ENCODE measurements around the gene APPL1.
A peak's percentile ranks its signal among the peaks of the same experiment; 100 is the strongest.

The APPL1 gene, protein sequence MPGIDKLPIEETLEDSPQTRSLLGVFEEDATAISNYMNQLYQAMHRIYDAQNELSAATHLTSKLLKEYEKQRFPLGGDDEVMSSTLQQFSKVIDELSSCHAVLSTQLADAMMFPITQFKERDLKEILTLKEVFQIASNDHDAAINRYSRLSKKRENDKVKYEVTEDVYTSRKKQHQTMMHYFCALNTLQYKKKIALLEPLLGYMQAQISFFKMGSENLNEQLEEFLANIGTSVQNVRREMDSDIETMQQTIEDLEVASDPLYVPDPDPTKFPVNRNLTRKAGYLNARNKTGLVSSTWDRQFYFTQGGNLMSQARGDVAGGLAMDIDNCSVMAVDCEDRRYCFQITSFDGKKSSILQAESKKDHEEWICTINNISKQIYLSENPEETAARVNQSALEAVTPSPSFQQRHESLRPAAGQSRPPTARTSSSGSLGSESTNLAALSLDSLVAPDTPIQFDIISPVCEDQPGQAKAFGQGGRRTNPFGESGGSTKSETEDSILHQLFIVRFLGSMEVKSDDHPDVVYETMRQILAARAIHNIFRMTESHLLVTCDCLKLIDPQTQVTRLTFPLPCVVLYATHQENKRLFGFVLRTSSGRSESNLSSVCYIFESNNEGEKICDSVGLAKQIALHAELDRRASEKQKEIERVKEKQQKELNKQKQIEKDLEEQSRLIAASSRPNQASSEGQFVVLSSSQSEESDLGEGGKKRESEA

GRCh38 chr3:57227204-57227929 lies at the start of gene APPL1:
APPL1 (plus strand) TSS chr3:57227729; CDS start chr3:57227884, 155 bp downstream.
- DNase-seq, result peak; percentile 88

GRCh38 chr3:57179580-57180410 lies 47.7 kb upstream of the APPL1 start:
- DNase-seq, result no peak

GRCh38 chr3:57184526-57184925 lies 43.0 kb upstream of the APPL1 start:
- no peak for DNase-seq

DNA sequence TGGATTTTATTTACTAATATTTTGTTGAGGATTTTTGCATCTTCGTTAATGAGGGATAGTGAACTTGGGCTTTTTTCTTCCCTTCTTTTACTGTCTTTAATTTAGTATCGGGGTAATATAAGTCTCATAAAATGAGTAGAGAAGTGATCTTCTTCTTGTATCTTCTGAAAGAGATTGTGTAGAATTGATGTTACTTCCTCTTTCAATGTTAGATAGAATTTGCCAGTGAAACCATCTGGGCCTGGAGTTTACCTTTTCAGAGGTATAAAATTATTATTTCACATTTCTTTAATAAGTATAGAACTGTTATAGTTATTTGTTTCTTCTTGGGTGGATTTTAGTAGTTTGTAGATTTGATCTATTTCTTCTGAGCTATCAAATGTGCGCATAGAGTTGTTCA lies 35.5 kb upstream of the APPL1 start:
- DNase-seq, result no peak

DNA sequence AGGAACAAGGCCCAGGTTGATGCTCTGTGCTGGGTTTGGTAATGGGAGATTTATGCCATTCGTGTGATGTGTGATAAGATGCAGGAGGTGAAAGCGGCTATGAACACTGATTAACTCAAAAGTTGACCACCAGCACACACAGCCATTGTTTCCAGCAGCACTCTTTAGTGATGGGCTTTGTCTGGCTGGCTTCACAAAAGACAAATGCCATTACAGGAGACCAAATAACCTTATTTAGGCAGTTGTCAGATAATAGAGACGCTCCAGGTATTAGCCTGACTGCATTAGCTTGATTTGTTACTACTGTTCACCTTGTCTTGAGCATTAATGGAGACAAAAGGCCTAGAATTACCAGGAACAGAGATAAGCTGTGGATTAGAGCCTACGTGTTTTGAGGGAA lies 32.9 kb upstream of the APPL1 start:
- no peak for DNase-seq

DNA sequence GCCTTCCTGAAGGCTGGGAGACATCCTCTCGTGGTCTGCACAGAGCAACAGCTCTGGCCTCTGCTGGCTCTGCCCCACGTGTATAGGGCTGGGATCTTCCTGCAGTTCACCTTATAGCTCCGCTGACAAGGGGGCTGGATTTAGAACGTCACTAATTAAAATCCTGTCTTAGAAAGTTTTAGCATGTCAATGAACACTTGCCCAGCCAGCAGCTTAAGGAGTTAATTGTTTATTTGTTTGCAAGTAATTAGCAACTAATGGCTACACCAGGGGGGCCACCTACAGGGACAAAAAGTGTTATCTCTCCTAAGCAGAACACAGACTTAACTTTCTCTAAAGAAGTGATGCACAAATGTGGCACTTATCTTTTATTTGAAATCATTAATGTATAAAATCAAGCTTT lies 27.6 kb upstream of the APPL1 start, which contains the start of gene HESX1:
Gene HESX1, minus strand, starts transcription at position 84 of the 403 bp plus-strand sequence. Its CDS starts 60 bp downstream, at position 24.
- DNase-seq, result no peak

- no peak for DNase-seq
These were observed 21.1 kb upstream of the APPL1 start for GRCh38 chr3:57206423-57206822.

DNA sequence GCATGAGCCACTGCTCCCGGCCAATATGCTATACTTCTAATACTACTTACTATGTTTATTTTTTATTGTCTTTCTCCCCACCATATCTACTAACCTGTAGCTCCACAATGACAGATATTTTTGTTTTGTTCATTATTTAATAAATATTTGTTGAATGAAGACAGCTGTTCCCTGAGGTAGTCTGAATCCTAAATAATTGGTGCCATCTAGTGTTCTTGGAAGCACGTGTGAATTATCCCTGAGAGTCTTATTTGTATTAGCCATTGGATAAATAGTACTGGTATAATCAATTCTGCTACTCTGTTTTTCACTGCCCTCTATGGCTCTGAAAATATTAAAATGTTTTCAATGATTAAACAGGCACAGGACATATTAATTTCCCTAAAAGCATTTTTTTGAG lies 5.6 kb upstream of the APPL1 start:
- DNase-seq, result no peak

DNA sequence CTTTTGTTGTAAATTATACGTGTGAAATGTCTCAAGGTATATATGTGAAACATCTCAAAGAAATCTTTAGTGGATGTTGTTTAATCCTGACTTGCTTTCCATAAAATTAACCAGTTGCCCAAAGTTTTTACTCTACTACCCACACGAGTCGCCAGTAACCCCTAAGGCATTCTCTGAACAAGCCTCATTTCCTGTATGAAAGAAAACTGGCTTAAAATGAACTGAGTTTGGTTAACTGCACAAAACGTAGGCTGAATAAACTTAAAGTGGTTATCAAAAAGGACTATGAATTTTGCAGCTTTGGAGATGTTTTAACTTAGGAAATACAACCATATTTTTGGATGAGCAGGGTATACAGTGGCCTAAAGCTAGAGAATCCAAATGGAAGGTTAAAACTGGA lies 2.7 kb upstream of the APPL1 start:
- no peak for DNase-seq

GRCh38 chr3:57226176-57226575 lies 1.4 kb upstream of the APPL1 start:
- DNase-seq, result no peak

DNA sequence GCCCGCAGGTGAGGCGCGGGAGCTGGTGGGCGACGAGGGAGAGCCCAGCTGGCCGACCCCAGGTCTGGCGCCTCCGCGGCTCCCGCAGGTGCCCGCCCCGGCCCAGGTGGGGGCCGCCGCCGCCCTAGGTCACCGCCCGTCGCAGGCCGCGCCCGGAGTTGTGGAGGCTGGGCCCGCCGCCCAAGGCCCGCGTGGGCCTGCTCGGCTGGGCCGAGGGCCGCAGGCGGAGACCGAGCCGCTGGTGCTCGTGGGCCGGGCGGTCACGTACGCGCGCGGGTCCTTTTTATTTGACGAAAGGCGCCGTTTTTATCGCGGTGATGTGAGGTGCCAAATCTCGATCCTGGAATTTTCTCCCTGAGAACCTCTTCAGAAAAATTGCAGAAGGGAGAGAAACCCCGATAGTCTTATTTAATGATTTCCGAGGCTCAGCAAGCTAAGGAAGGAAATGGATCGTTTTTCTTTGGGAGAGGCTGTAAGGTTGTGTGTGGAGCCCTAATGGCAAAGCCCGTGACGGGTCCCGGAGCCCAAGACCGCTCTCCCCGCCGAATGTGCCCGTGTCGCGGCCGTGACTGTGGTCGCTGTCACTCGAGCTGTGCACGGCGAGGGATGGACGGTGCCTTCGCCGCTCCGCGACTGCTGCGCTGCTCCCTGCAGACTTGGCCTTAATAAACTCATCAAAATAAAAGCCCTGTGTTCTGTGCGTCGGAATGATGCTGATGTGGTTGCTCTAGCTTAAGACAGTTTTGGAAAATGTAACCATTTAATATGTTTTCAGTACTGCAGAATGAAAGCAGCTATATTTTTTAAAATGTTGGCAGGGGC lies 612 bp downstream of the APPL1 start:
- DNase-seq, result peak; percentile 40

- no peak for DNase-seq
These were observed 2.5 kb downstream of the APPL1 start for GRCh38 chr3:57230006-57230405.

DNA sequence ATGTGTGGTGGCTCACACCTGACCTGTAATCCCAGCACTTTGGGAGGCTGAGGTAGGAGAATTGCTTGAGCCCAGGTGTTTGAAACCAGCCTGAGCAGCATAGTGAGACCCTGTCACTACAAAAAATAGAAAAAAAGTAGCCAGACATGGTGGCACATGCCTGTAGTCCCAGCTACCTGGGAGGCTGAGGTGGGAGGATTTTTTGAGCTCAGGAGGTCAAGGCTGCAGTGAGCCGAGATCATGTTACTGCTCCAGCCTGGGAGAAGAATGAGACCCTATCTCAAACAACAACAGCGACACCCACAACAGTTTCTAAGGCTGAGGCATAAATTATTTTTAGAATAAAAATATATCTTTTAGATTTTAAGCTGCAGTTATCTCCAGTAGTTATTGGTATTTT lies 6.3 kb downstream of the APPL1 start:
- no peak for DNase-seq

- no peak for DNase-seq
These were observed 7.4 kb downstream of the APPL1 start for GRCh38 chr3:57234613-57235575.

DNA sequence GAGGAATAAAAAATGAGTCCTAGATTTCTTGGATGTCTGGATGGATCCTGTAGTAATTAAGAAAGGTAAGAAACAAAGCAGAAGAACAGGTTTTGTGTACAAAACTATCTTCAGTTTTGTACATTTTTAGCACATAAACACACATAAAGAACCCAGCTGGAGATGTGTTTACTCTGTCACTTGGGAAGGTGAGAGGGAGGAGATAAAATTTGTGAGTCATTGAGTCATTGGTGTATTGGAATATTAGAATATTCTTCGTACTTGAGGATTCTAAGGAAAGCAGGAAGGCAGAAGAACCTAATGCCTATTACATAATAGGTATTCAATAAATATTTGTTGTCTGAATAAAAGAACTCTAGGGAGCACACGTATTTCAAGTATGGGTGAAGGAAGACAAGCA lies 17.4 kb downstream of the APPL1 start:
- DNase-seq, result no peak

DNA sequence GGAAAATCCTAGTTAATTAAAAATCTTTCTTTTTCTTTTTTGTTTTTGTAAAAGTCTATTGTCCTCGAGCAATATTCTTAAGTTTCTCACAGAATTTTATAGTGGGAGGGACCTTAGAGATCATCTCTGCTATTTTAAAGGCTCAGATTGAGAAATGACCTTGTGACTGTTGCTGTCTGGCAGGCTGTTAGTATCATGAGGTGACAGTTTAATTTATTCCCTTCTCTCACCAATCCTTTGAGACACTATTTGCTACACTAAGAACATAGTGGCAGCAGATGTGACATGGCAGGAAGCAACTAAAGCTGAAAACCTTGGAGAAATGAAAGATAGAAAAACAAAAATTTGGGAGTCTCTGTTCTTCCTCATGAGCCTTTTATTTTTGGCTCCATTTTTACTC lies 24.9 kb downstream of the APPL1 start:
- no peak for DNase-seq

- DNase-seq, result no peak
These were observed 29.3 kb downstream of the APPL1 start for GRCh38 chr3:57256844-57257243.

- no peak for DNase-seq
These were observed 30.1 kb downstream of the APPL1 start for GRCh38 chr3:57257678-57258077.

GRCh38 chr3:57261119-57261518 lies 33.6 kb downstream of the APPL1 start:
- DNase-seq, result no peak

DNA sequence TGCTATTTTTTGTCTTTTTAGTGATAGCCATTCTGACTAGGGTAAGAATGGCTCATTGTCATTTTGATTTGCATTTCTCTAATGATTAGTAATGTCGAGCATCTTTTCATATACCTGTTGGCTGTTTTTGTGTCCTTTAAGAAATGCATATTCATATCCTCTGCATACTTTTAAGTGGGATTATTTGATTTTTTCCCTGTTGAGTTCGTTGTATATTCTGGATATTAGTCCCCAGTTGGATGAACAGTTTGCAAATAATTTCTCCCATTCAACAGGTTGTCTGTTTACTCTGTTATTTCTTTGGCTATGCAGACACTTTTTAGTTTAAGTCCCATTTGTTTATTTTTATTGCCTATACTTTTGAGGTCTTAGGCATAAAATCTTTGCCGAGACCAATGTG lies 34.4 kb downstream of the APPL1 start:
- DNase-seq, result no peak

DNA sequence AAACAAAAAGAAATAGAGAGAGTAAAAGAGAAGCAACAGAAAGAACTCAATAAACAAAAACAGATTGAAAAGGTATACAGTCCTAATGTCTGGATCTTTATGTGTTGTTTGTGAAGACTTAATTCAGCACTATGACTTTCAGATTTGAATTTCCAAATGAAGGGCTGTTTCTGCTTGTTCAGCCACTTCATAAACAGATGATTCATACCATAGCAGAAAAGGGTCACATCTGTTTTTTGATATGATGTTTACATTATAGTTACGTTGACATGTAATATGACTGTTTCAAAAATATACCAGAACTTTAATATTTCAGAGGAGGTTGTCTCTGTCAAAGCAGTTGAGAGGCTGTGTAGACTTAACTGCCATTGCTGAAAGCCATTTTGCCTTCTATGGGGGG lies 40.9 kb downstream of the APPL1 start:
- DNase-seq, result no peak
